Right lobe of liver (tissue), 4 donors: ENCODE results near the gene LRRC10B.

ENCODE experiments used
- CTCF ChIP-seq, 4 donors: fragments of 200-600 bp in 3 of 4; fragments of 450-650 bp in 1 of 4; IDR thresholded peaks; one replicate each; pipeline versions ENCODE4 v1.5.1 to v1.8.0; 2016 to 2022; ENCODE audit warnings: antibody characterized with exemption in 4 of 4, mild to moderate bottlenecking in 2 of 4
- POLR2A ChIP-seq: fragments of 450-650 bp; IDR thresholded peaks from one replicate; pipeline ENCODE4 v1.6.1; 2017; ENCODE audit warnings: antibody characterized with exemption, mild to moderate bottlenecking
- donor health status: DM: no; HTN: no; CAD: no.
- donor health status: DM: no; HTN: no; CAD: no.
- donor health status: DM: no; HTN: yes; CAD: no.

- TF ChIP-seq CTCF (IDR thresholded peaks at IDR 0.05) (no peak), POLR2A (no peak)
Measured at GRCh38 chr11:61507012-61507768, 1.4 kb upstream of the LRRC10B start.
